CD14-positive monocyte (primary cell): ENCODE measurements around the gene IKBKG. TPM values are rescaled to one million over a fixed set of nuclear protein-coding genes. Genes with fewer than 3 reads are reported as not detected.
A peak's percentile ranks its signal among the peaks of the same experiment; 100 is the strongest.

Source experiments
- DNase-seq, 3 donors: peaks; one replicate each; pipeline ENCODE4 v3.0.0-alpha.2; 2011 to 2022
- H2AFZ ChIP-seq: 2 replicates; pipeline ENCODE4 v1.6.0; 2012; ENCODE audit warnings: mild to moderate bottlenecking, low read depth, low read length, inconsistent platforms; ENCODE audit not compliant: insufficient read depth, poor library complexity, severe bottlenecking
- H3K27ac ChIP-seq, 2 donors: 1 replicate in 1 of 2; 2 replicates in 1 of 2; pipeline ENCODE4 v1.5.1; 2012 to 2013; ENCODE audit warnings: low read length in 2 of 2, control low read depth in 1 of 2, inconsistent platforms in 1 of 2, low read depth in 1 of 2, mild to moderate bottlenecking in 1 of 2
- H3K27me3 ChIP-seq, 2 donors: one replicate each; pipeline versions ENCODE4 v1.6.0 to v1.6.1; 2011 to 2013; ENCODE audit warnings: low read length in 2 of 2; ENCODE audit not compliant: control insufficient read depth in 2 of 2, insufficient read depth in 2 of 2
- H3K36me3 ChIP-seq, 2 donors: replicated peaks in 1 of 2; 1 replicate in 1 of 2; 2 replicates in 1 of 2; pipeline versions ENCODE4 v1.5.1 to v1.6.1; 2012 to 2013; ENCODE audit warnings: low read length in 2 of 2, control low read depth in 1 of 2, inconsistent platforms in 1 of 2, mild to moderate bottlenecking in 1 of 2; ENCODE audit not compliant: insufficient read depth in 2 of 2, control insufficient read depth in 1 of 2
- H3K4me1 ChIP-seq, 2 donors: 1 replicate in 1 of 2; 2 replicates in 1 of 2; pipeline versions ENCODE4 v1.5.1 to v1.6.1; 2012 to 2013; ENCODE audit warnings: low read length in 2 of 2, control low read depth in 1 of 2, inconsistent platforms in 1 of 2, mild to moderate bottlenecking in 1 of 2, moderate library complexity in 1 of 2; ENCODE audit not compliant: insufficient read depth in 2 of 2, control insufficient read depth in 1 of 2
- H3K4me2 ChIP-seq: replicated peaks from 2 replicates; pipeline ENCODE3; 2012; ENCODE audit warnings: low read length, moderate library complexity, mild to moderate bottlenecking; ENCODE audit not compliant: poor library complexity, severe bottlenecking; ENCODE audit errors: extremely low read depth
- H3K4me3 ChIP-seq, 3 experiments: fragments of 200-600 bp in 1 of 3; sonication (generic) in 1 of 3; replicated peaks in 1 of 3; 1 replicate in 2 of 3; 2 replicates in 1 of 3; pipeline ENCODE4 v1.5.1; 2011 to 2013; ENCODE audit warnings: low read length in 3 of 3, mild to moderate bottlenecking in 3 of 3, control low read depth in 2 of 3, low read depth in 2 of 3, inconsistent platforms in 1 of 3, moderate library complexity in 1 of 3
- H3K79me2 ChIP-seq: 2 replicates; pipeline ENCODE4 v1.6.0; 2012; ENCODE audit warnings: mild to moderate bottlenecking, control low read depth, inconsistent platforms, low read length, moderate library complexity; ENCODE audit not compliant: insufficient read depth
- H3K9ac ChIP-seq: 2 replicates; pipeline ENCODE4 v1.6.0; 2017; ENCODE audit warnings: low read length, mild to moderate bottlenecking; ENCODE audit not compliant: insufficient read depth, poor library complexity, severe bottlenecking
- H3K9me3 ChIP-seq, 2 donors: replicated peaks in 1 of 2; 1 replicate in 1 of 2; 2 replicates in 1 of 2; pipeline versions ENCODE4 v1.5.1 to v1.6.1; 2012 to 2013; ENCODE audit warnings: low read length in 2 of 2, control low read depth in 1 of 2; ENCODE audit not compliant: control insufficient read depth in 1 of 2, insufficient read depth in 1 of 2
- H4K20me1 ChIP-seq: 2 replicates; pipeline ENCODE4 v1.6.0; 2012; ENCODE audit warnings: mild to moderate bottlenecking, low read length, control low read depth, moderate library complexity; ENCODE audit not compliant: insufficient read depth
- H3K27ac Mint-ChIP-seq, 7 donors: one replicate each; pipeline ENCODE4 v1.8.0; 2020; ENCODE audit warnings: mild to moderate bottlenecking in 7 of 7, mixed read lengths in 7 of 7, moderate library complexity in 6 of 7, inconsistent platforms in 2 of 7
- H3K27me3 Mint-ChIP-seq, 3 donors: one replicate each; pipeline ENCODE4 v1.8.0; 2021 to 2022; ENCODE audit warnings: low read depth in 3 of 3, mild to moderate bottlenecking in 3 of 3, mixed read lengths in 3 of 3, moderate library complexity in 3 of 3, inconsistent platforms in 1 of 3
- H3K36me3 Mint-ChIP-seq, 2 donors: one replicate each; pipeline ENCODE4 v1.8.0; 2020; ENCODE audit warnings: mixed read lengths in 2 of 2, inconsistent platforms in 1 of 2, mild to moderate bottlenecking in 1 of 2
- H3K4me1 Mint-ChIP-seq: one replicate; pipeline ENCODE4 v1.8.0; 2020; ENCODE audit warnings: mild to moderate bottlenecking, mixed read lengths
- H3K4me3 Mint-ChIP-seq, 2 donors: one replicate each; pipeline ENCODE4 v1.8.0; 2020; ENCODE audit warnings: mild to moderate bottlenecking in 2 of 2, mixed read lengths in 2 of 2, moderate library complexity in 1 of 2
- H3K9me3 Mint-ChIP-seq, 7 donors: one replicate each; pipeline ENCODE4 v1.8.0; 2020 to 2022; ENCODE audit warnings: mixed read lengths in 7 of 7, mild to moderate bottlenecking in 6 of 7, moderate library complexity in 6 of 7, inconsistent platforms in 2 of 7
- WGBS: methylation state at CpG from one replicate; pipeline ENCODE4 v1.1.5; 2013; ENCODE audit warnings: missing lambda C conversion rate; ENCODE audit not compliant: insufficient coverage; 5-methylcytosine and 5-hydroxymethylcytosine counted together
- intact Hi-C, 2 donors: fragments of 100-400 bp; cut with micrococcal nuclease; formaldehyde crosslinking; loops; one replicate each; pipeline versions ENCODE4 v1.15.0 to v1.15.1; 2023
- polyA plus RNA-seq, 3 donors: library from polyadenylated mRNA; depleted of rRNA in 1 of 3; unstranded in 2 of 3; stranded (reverse) in 1 of 3; fragments of 300-500 nt in 2 of 3; fragments of >200 nt in 1 of 3; fragmentation: Illumina TruSeq in 2 of 3; gene quantifications; 1 replicate in 2 of 3; 2 replicates in 1 of 3; pipeline ENCODE4 v1.2.3, GENCODE V29; 2012 to 2021
- TF ChIP-seq, protein P1 (sequence below): fragments of 200-600 bp; IDR thresholded peaks from one replicate; pipeline ENCODE4 v1.8.0; 2022; ENCODE audit warnings: antibody characterized with exemption, mild to moderate bottlenecking

Gene IKBKG
- polyA plus RNA-seq, 3 donors, result 31.3 to 60.8 (median 33.7) TPM

DNA sequence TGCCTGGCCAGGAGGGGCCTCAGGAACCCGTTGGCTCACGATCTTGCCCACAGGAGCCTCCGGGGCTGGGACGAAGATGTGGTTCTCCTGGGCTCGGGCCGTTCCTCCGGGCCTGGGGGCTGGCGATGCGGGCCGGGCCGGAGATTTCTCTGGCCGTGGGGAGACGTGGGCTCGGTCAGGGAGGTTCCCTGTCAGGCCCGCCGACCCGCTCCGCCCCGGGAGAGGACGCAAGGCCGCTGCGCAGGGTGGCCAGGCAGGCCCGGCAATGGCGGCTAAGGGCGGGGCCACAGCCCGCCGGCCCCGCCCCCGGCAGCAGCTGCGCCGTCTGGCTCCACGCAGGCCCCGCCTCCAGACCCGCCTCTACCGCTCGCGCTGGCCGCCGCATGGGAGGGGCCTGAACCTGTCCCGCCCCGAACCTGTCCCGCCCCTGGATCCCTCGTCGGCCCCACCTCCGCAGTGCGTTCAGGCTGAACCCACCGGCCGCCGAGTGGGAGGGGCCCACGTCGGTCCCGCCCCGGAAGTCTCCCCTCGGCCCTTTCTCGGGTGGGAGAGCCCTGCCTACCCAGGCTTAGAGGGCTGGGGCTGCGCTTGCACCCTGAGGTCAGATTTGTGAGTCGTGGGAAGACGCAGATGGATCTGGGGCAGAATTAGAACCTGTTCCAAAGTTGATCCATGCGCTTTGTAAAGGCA is 31.3 kb upstream of the IKBKG start, which contains the start of gene FAM3A:
FAM3A (minus strand) TSS at position 267 of the 690 bp plus-strand sequence. CDS start 460 bp downstream, outside the sequence.
- Histone ChIP-seq H3K9me3 (peaks cover 0 to 10% of the 10 kb centered on the region in 2 donors), H3K9ac (peak within 1 kb of the TSS; percentile 80), H3K4me3 (peak within 1 kb of the TSS; percentile 61 to 81 (median 65)), H3K27me3 (no peaks in the 10 kb centered on the region), H4K20me1 (no peaks in the 10 kb centered on the region), H3K4me1 (peaks cover 13 to 14% of the 10 kb centered on the region in 2 donors), H3K79me2 (peaks cover 3% of the 10 kb centered on the region), H3K4me2 (peak within 1 kb of the TSS; percentile 75), H2AFZ (peak within 1 kb of the TSS; percentile 61), H3K27ac (peak within 1 kb of the TSS; percentile 83 to 84), H3K36me3 (no peaks in the 10 kb centered on the region)
- Mint-ChIP-seq H3K4me3 (peak within 1 kb of the TSS; percentile 84 to 88), H3K36me3 (peaks cover under 1 to 2% of the 10 kb centered on the region in 2 donors), H3K4me1 (peaks cover 11% of the 10 kb centered on the region), H3K27ac (peak within 1 kb of the TSS; percentile 84 to 96 (median 90)), H3K27me3 (peaks cover 0 to 8% (median 0%) of the 10 kb centered on the region in 3 donors), H3K9me3 (peaks cover 0 to 26% (median 6%) of the 10 kb centered on the region in 7 donors)
- TF ChIP-seq, protein P1, sequence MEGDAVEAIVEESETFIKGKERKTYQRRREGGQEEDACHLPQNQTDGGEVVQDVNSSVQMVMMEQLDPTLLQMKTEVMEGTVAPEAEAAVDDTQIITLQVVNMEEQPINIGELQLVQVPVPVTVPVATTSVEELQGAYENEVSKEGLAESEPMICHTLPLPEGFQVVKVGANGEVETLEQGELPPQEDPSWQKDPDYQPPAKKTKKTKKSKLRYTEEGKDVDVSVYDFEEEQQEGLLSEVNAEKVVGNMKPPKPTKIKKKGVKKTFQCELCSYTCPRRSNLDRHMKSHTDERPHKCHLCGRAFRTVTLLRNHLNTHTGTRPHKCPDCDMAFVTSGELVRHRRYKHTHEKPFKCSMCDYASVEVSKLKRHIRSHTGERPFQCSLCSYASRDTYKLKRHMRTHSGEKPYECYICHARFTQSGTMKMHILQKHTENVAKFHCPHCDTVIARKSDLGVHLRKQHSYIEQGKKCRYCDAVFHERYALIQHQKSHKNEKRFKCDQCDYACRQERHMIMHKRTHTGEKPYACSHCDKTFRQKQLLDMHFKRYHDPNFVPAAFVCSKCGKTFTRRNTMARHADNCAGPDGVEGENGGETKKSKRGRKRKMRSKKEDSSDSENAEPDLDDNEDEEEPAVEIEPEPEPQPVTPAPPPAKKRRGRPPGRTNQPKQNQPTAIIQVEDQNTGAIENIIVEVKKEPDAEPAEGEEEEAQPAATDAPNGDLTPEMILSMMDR, result no peak
- WGBS, result under 1% methylated on average over 48 of the region's 59 CpGs
- intact Hi-C loops, result loop anchor here in 1 of 2 donors (5.0 kb wide), 1 partner anchor 109 kb away; the partner anchor contains the start of gene DNASE1L1
- peak; percentile 77 to 82 (median 81) for DNase-seq

DNA sequence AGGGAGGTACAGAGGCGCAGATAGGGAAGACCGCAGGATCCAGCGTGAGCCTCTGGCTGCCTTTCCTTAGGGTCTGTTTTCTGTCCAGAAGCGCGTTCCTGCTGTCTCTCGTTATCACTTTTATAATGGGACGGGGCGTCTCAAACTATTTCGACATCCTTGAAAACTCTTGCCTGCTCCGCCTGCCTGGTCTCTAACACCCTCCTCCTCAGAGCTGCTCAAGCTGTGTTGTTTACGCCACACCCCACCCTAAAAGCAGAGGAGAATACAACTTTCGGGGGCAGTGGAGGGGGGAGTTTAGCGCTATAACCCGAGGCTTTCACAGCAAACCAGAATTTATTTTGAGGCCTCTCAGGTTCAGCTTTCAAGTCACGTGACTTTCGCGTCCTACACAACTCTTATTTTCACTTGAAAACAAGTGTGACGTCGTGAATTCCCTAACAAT is 30.7 kb upstream of the IKBKG start:
- WGBS, result 8% methylated on average over 8 of the region's 19 CpGs
- Histone ChIP-seq H3K4me2 (peak overlapping the region; percentile 75), H2AFZ (peak overlapping the region; percentile 60), H3K27me3 (no peaks in the 10 kb centered on the region), H4K20me1 (no peaks in the 10 kb centered on the region), H3K79me2 (peaks cover 3% of the 10 kb centered on the region), H3K4me3 (peak overlapping the region; percentile 34 to 81 (median 59)), H3K9me3 (peaks cover 0 to 10% of the 10 kb centered on the region in 2 donors), H3K27ac (peak overlapping the region; percentile 83 to 84), H3K9ac (peak overlapping the region; percentile 61), H3K4me1 (peaks cover 13 to 14% of the 10 kb centered on the region in 2 donors), H3K36me3 (no peaks in the 10 kb centered on the region)
- H3K27me3 Mint-ChIP-seq, result peaks cover 0 to 8% (median 0%) of the 10 kb centered on the region in 3 donors
- TF ChIP-seq, protein P1, result no peak
- peaks cover 0 to 26% (median 6%) of the 10 kb centered on the region in 7 donors for H3K9me3 Mint-ChIP-seq
- DNase-seq, result peak in 2 of 3 donors; percentile 14 to 21
- intact Hi-C loops, result loop anchor here in 1 of 2 donors (5.0 kb wide), 1 partner anchor 109 kb away; the partner anchor contains the start of gene DNASE1L1
- peaks cover 11% of the 10 kb centered on the region for H3K4me1 Mint-ChIP-seq
- H3K36me3 Mint-ChIP-seq, result peaks cover 0 to 2% of the 10 kb centered on the region in 2 donors
- H3K27ac Mint-ChIP-seq, result peak overlapping the region; percentile 84 to 96 (median 90)
- H3K4me3 Mint-ChIP-seq, result peak overlapping the region; percentile 84 to 88
